Measurements from ENCODE around the gene ADD3. TPM values are rescaled to one million over a fixed set of nuclear protein-coding genes. Genes with fewer than 3 reads are reported as not detected.

The ADD3 gene
- polyA plus RNA-seq, 1 experiment, result 192 TPM

DNA sequence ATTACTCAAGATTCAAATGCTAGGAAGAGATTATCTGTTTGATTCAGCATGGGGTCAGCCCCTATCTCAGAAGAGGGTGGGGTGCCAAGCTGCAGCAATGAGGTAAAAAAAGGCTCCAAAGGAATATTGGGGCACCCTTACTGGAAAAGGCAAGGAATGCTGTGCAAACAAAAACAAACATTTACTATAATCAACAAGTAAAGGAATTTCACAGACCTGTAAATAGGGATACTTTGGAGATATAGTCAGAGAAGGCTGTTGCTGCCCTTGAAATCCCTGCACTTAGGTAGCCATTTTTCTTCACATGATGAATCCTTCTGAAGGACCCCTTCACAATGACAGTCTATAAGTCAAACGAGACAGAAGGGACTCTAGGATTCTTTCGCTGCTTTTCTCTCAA lies 10.6 kb upstream of the ADD3 start:
- Histone ChIP-seq H3K9me3 (ENCODE audit: control insufficient read depth, insufficient read depth, low read length) (no peaks in the 10 kb centered on the region), H3K27me3 (ENCODE audit: control insufficient read depth, insufficient read depth, low read length) (no peaks in the 10 kb centered on the region), H3K4me3 (ENCODE audit: low read depth, low read length) (no peak overlapping the region), H3K27ac (ENCODE audit: low read depth, low read length) (no peak overlapping the region)
- POLR2A ChIA-PET, result no interaction called here
- CTCF ChIA-PET, result no interaction called here
- TF ChIP-seq, protein P1, sequence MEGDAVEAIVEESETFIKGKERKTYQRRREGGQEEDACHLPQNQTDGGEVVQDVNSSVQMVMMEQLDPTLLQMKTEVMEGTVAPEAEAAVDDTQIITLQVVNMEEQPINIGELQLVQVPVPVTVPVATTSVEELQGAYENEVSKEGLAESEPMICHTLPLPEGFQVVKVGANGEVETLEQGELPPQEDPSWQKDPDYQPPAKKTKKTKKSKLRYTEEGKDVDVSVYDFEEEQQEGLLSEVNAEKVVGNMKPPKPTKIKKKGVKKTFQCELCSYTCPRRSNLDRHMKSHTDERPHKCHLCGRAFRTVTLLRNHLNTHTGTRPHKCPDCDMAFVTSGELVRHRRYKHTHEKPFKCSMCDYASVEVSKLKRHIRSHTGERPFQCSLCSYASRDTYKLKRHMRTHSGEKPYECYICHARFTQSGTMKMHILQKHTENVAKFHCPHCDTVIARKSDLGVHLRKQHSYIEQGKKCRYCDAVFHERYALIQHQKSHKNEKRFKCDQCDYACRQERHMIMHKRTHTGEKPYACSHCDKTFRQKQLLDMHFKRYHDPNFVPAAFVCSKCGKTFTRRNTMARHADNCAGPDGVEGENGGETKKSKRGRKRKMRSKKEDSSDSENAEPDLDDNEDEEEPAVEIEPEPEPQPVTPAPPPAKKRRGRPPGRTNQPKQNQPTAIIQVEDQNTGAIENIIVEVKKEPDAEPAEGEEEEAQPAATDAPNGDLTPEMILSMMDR (IDR thresholded peaks at IDR 0.05; ENCODE audit: low read depth, low read length), result no peak
- DNase-seq (ENCODE audit: low read depth, low spot score), result no peak

DNA sequence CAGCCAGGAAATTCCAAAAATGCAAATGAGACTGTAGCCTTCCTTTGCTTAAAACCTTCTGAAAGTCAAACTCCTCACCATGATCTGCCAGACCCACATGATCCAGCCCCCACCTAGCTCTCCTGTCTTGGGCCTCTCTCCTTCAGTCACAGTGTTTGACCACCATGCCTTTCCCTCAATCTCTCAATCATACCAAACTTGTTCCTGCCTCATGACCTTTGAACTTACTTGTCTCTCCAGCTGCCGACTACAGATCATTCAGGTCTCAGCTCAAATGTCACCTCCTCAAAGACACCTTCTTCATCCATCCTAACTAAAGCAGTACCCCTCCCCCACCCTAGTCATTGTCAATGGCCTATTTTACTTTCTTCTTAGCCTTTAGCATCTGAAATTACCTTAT lies 9.3 kb upstream of the ADD3 start:
- CTCF ChIA-PET, result interaction anchor here (2.4 kb wide), 1 partner anchor 114 kb away, joined by 13 read pairs; no protein-coding TSS in a partner anchor

DNA sequence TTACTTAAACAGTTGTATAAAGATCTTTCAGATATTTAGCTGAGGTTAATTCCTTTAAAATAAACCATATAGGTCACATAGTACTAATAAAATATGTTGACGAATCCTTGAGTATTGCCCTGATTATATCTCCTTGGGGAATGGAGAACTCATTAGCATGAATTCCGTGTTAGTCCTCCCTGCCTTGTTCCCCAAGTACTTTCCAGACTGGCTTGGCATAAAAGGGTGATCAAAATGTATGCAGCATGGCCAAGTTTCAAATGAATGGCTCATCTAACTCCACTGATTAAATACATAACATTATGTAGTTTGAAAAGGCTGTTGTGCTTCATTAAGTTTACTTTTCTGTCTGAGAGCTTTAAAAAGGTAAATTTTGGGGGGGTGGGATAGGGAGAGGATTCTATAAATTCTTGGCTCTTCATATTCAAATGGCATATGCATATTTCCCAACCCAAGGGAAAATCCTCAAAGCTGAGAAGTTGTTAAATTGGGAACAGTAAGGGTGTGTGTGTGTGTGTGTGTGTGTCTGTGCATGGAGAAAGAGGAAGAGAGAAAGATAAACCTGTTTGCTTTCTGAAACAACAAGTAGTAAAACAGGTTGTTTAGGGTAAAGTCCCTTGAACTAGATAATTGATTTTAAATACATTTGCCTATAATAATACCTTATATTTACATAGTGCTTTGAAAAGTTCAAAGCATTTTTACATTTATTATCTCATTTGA lies 4.8 kb upstream of the ADD3 start:
- ChIA-PET CTCF (interaction anchor here (0.6 to 1.6 kb wide), 3 partner anchors 78 to 121 kb away, joined by 4 to 8 read pairs (median 4); no protein-coding TSS in a partner anchor), POLR2A (interaction anchor here (0.7 kb wide), 1 partner anchor 80 kb away, joined by 4 read pairs; the partner anchor contains the start of gene XPNPEP1)
- Histone ChIP-seq H3K4me3 (ENCODE audit: low read depth, low read length) (no peak overlapping the region), H3K27me3 (ENCODE audit: control insufficient read depth, insufficient read depth, low read length) (no peaks in the 10 kb centered on the region), H3K9me3 (ENCODE audit: control insufficient read depth, insufficient read depth, low read length) (no peaks in the 10 kb centered on the region; the same call in 1 of the 2 replicates), H3K27ac (ENCODE audit: low read depth, low read length) (no peak overlapping the region)
- TF ChIP-seq, protein P1 (IDR thresholded peaks at IDR 0.05; ENCODE audit: low read depth, low read length), result no peak
- DNase-seq (ENCODE audit: low read depth, low spot score), result no peak

More for the DNA sequence above, 9.3 kb upstream of the ADD3 start:
- DNase-seq (ENCODE audit: low read depth, low spot score), result no peak
- Histone ChIP-seq H3K4me3 (ENCODE audit: low read depth, low read length) (no peak overlapping the region), H3K27ac (ENCODE audit: low read depth, low read length) (no peak overlapping the region), H3K9me3 (ENCODE audit: control insufficient read depth, insufficient read depth, low read length) (no peaks in the 10 kb centered on the region), H3K27me3 (ENCODE audit: control insufficient read depth, insufficient read depth, low read length) (no peaks in the 10 kb centered on the region)
- TF ChIP-seq, protein P1 (IDR thresholded peaks at IDR 0.05; ENCODE audit: low read depth, low read length), result no peak
- POLR2A ChIA-PET, result interaction anchor here (0.8 kb wide), 1 partner anchor 9 kb away, joined by 3 read pairs; the partner anchor contains the start of gene ADD3

DNA sequence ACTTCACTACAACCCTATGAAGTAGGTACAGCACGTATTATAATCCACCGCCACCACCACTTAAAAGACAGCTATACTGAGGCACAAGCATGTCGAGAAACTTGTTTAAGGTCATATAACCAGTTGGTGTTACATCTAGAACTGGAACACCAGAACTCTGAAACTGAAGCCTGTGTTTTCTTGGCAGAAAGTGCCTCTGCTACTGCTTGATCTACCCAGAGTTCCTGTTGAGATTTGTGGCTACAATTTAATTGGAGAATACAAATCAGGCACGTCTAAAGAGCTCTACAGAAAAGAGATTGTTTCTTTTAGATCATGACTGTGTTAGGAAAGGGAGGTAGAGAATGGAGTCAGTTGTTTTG lies 4.3 kb upstream of the ADD3 start:
- ChIA-PET CTCF (no interaction called here), POLR2A (no interaction called here)
- no peak overlapping the region for H3K4me3 ChIP-seq (ENCODE audit: low read depth, low read length)
- TF ChIP-seq, protein P1 (IDR thresholded peaks at IDR 0.05; ENCODE audit: low read depth, low read length), result no peak
- no peak for DNase-seq (ENCODE audit: low read depth, low spot score)
- H3K27ac ChIP-seq (ENCODE audit: low read depth, low read length), result no peak overlapping the region
- no peaks in the 10 kb centered on the region for H3K27me3 ChIP-seq (ENCODE audit: control insufficient read depth, insufficient read depth, low read length)
- H3K9me3 ChIP-seq (ENCODE audit: control insufficient read depth, insufficient read depth, low read length), result no peaks in the 10 kb centered on the region; the same call in 1 of the 2 replicates

DNA sequence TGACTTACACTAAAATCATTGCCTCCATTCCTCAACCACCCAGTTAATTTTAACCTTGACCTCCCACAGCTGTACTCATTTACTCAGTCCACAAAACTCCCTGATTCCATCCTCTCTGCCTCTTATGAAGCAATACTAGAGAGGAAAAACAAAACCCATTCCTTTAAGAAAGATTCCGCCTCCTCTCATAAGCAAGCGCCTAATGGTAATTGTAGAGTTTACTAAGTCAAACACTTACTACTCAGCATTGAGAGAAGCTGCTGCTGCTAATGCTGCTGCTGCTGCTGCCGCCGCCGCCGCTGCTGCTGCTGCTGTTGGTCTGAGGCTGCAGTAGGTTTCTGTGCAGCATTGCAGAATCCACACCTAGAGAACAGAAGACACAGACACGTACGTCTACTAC lies 2.1 kb upstream of the ADD3 start:
- Histone ChIP-seq H3K27ac (ENCODE audit: low read depth, low read length) (peak overlapping the region; percentile 77), H3K4me3 (ENCODE audit: low read depth, low read length) (peak overlapping the region; percentile 77), H3K9me3 (ENCODE audit: control insufficient read depth, insufficient read depth, low read length) (no peaks in the 10 kb centered on the region; the same call in 1 of the 2 replicates), H3K27me3 (ENCODE audit: control insufficient read depth, insufficient read depth, low read length) (no peaks in the 10 kb centered on the region)
- CTCF ChIA-PET, result interaction anchor here (1.4 to 2.2 kb wide), 3 partner anchors 28 to 122 kb away, joined by 3 to 22 read pairs (median 4); no protein-coding TSS in a partner anchor
- POLR2A ChIA-PET, result interaction anchor here (0.5 to 1.2 kb wide), 7 partner anchors 10 to 202 kb away, joined by 3 to 9 read pairs (median 4); no protein-coding TSS in a partner anchor
- DNase-seq (ENCODE audit: low read depth, low spot score), result peak; percentile 74
- TF ChIP-seq, protein P1 (IDR thresholded peaks at IDR 0.05; ENCODE audit: low read depth, low read length), result no peak
